LHCN-M2 (cell line): Measurements from ENCODE around the gene CDC25C. TPM values are rescaled to one million over a fixed set of nuclear protein-coding genes. Genes with fewer than 3 reads are reported as not detected.
A peak's percentile ranks its signal among the peaks of the same experiment; 100 is the strongest.

Experiments used
- DNase-seq: peaks from one replicate; pipeline ENCODE4 v3.0.0-alpha.2; 2012; ENCODE audit warnings: low read depth
- polyA plus RNA-seq: library from polyadenylated mRNA; unstranded; fragments of >200 nt; gene quantifications from one replicate; pipeline ENCODE4 v1.2.1, GENCODE V29; 2012; ENCODE audit warnings: missing spikeins
- total RNA-seq: library from RNA; depleted of rRNA; stranded (reverse); fragments of >200 nt; gene quantifications from 2 replicates; pipeline ENCODE4 v1.2.3, GENCODE V29; 2014; rRNA removed

Gene CDC25C
- total RNA-seq: 16.9 and 18.3 TPM in 2 replicates
- 6.7 TPM for polyA plus RNA-seq

- peak; percentile 99 for DNase-seq
Measured at GRCh38 chr5:138331449-138332368, at the start of gene CDC25C. CDC25C (minus strand) TSS chr5:138331804; CDS start chr5:138331180, 624 bp downstream.

- no peak for DNase-seq
Measured at GRCh38 chr5:138372653-138373052, 41.0 kb upstream of the CDC25C start.

GRCh38 chr5:138372225-138372624 lies 40.6 kb upstream of the CDC25C start:
- DNase-seq: no peak

- DNase-seq: no peak
Measured at GRCh38 chr5:138371454-138371853, 39.9 kb upstream of the CDC25C start.

- DNase-seq: no peak
Measured at GRCh38 chr5:138370537-138370936, 38.9 kb upstream of the CDC25C start.

GRCh38 chr5:138369706-138370105 lies 38.1 kb upstream of the CDC25C start:
- no peak for DNase-seq

GRCh38 chr5:138369261-138369660 lies 37.7 kb upstream of the CDC25C start:
- no peak for DNase-seq

GRCh38 chr5:138366632-138367382 lies 35.2 kb upstream of the CDC25C start:
- no peak for DNase-seq

- DNase-seq: no peak
Measured at GRCh38 chr5:138364576-138364975, 33.0 kb upstream of the CDC25C start.

GRCh38 chr5:138360941-138361452 lies 29.4 kb upstream of the CDC25C start:
- peak; percentile 45 for DNase-seq

GRCh38 chr5:138359621-138360020 lies 28.0 kb upstream of the CDC25C start:
- no peak for DNase-seq

GRCh38 chr5:138354926-138355378 lies 23.3 kb upstream of the CDC25C start:
- peak; percentile 86 for DNase-seq

GRCh38 chr5:138354387-138354786 lies 22.8 kb upstream of the CDC25C start:
- DNase-seq: no peak

- DNase-seq: no peak
Measured at GRCh38 chr5:138353560-138354080, 22.0 kb upstream of the CDC25C start.

- peak; percentile 51 for DNase-seq
Measured at GRCh38 chr5:138352722-138353559, 21.3 kb upstream of the CDC25C start.

GRCh38 chr5:138352071-138352721 lies 20.6 kb upstream of the CDC25C start, which contains the start of gene KDM3B:
KDM3B (plus strand) TSS chr5:138352685; CDS start chr5:138352796, 111 bp downstream.
- DNase-seq: peak; percentile 85

GRCh38 chr5:138351517-138351916 lies 19.9 kb upstream of the CDC25C start:
- DNase-seq: no peak

- peak; percentile 61 for DNase-seq
Measured at GRCh38 chr5:138351056-138351455, 19.5 kb upstream of the CDC25C start.

GRCh38 chr5:138350563-138350890 lies 18.9 kb upstream of the CDC25C start:
- DNase-seq: no peak

- DNase-seq: no peak
Measured at GRCh38 chr5:138349852-138350562, 18.4 kb upstream of the CDC25C start.
